ENCODE results near the gene EIF5AL1.

The EIF5AL1 gene

DNA sequence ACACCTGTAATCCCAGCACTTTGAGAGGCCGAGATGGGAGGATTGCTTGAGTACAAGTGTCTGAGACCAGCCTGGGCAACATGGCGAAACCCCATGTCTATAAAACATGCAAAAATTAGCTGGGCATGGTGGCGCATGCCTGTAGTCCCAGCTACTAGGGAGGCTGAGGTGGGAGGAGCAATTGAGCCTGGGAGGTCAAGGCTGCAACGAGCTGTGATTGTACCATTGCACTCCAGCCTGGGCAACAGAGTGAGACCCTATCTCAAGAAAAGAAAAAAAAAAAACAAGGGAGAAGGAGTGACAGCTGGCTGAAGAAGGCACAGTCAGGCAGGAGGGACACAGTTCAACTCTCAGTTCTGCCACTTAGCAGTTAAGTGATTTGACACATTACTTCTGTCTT, 40.6 kb upstream of the EIF5AL1 start:
- no peaks in the 10 kb centered on the region for H3K27me3 ChIP-seq (ENCODE audit: insufficient read depth, low read length)
- no peak overlapping the region for H3K4me3 ChIP-seq (ENCODE audit: low read depth, low read length, poor library complexity, severe bottlenecking)
- H4K20me1 ChIP-seq (ENCODE audit: insufficient read depth, low read length), result no peaks in the 10 kb centered on the region
- no peak overlapping the region for H3K9ac ChIP-seq (ENCODE audit: low read length)
- no peak overlapping the region for H3K4me2 ChIP-seq (ENCODE audit: low read length)
- H3K9me2 ChIP-seq (ENCODE audit: low read depth, low read length), result no peaks in the 10 kb centered on the region
- H3K4me1 ChIP-seq (ENCODE audit: insufficient read depth, low read length, severe bottlenecking), result no peaks in the 10 kb centered on the region
- H3F3A ChIP-seq (ENCODE audit: insufficient read depth, low read length), result no peaks in the 10 kb centered on the region
- no peak for TF ChIP-seq EZH2 (IDR thresholded peaks at IDR 0.05; ENCODE audit: borderline replicate concordance, low read length)
- TF ChIP-seq, protein P1, sequence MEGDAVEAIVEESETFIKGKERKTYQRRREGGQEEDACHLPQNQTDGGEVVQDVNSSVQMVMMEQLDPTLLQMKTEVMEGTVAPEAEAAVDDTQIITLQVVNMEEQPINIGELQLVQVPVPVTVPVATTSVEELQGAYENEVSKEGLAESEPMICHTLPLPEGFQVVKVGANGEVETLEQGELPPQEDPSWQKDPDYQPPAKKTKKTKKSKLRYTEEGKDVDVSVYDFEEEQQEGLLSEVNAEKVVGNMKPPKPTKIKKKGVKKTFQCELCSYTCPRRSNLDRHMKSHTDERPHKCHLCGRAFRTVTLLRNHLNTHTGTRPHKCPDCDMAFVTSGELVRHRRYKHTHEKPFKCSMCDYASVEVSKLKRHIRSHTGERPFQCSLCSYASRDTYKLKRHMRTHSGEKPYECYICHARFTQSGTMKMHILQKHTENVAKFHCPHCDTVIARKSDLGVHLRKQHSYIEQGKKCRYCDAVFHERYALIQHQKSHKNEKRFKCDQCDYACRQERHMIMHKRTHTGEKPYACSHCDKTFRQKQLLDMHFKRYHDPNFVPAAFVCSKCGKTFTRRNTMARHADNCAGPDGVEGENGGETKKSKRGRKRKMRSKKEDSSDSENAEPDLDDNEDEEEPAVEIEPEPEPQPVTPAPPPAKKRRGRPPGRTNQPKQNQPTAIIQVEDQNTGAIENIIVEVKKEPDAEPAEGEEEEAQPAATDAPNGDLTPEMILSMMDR (IDR thresholded peaks at IDR 0.05; ENCODE audit: low read length), result no peak
- no peak overlapping the region for H2AFZ ChIP-seq (ENCODE audit: low read length)
- no peak overlapping the region for H3K27ac ChIP-seq (ENCODE audit: low read depth, low read length, poor library complexity, severe bottlenecking)
- H3K9me3 ChIP-seq (ENCODE audit: low read length), result no peaks in the 10 kb centered on the region
- H3K36me3 ChIP-seq (ENCODE audit: insufficient read depth, low read length), result no peaks in the 10 kb centered on the region
- H3K79me2 ChIP-seq (ENCODE audit: insufficient read depth, low read length), result no peaks in the 10 kb centered on the region

DNA sequence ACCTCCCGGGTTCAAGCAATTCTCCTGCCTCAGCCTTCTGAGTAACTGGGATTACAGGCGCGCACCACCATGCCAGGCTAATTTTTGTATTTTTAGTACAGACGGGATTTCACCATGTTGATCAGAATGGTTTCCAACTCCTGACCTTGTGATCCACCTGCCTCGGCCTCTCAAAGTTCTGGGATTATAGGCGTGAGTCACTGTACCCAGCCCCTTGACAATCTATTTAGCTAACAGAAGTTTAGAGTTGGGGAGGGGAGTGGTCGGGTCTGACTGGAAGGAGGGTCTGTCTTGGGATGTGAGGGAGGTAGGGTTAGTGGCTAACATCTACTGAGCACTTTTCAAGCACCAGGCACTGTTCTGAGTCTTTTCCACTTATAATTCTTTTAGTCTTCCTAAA, 39.9 kb upstream of the EIF5AL1 start:
- Histone ChIP-seq H4K20me1 (ENCODE audit: insufficient read depth, low read length) (no peaks in the 10 kb centered on the region), H3K4me3 (ENCODE audit: low read depth, low read length, poor library complexity, severe bottlenecking) (no peak overlapping the region), H3K36me3 (ENCODE audit: insufficient read depth, low read length) (no peaks in the 10 kb centered on the region), H3K27me3 (ENCODE audit: insufficient read depth, low read length) (no peaks in the 10 kb centered on the region), H3K4me2 (ENCODE audit: low read length) (no peak overlapping the region), H3K9me3 (ENCODE audit: low read length) (no peaks in the 10 kb centered on the region), H2AFZ (ENCODE audit: low read length) (no peak overlapping the region), H3K9ac (ENCODE audit: low read length) (no peak overlapping the region), H3K9me2 (ENCODE audit: low read depth, low read length) (no peaks in the 10 kb centered on the region), H3K79me2 (ENCODE audit: insufficient read depth, low read length) (no peaks in the 10 kb centered on the region), H3F3A (ENCODE audit: insufficient read depth, low read length) (no peaks in the 10 kb centered on the region), H3K27ac (ENCODE audit: low read depth, low read length, poor library complexity, severe bottlenecking) (no peak overlapping the region), H3K4me1 (ENCODE audit: insufficient read depth, low read length, severe bottlenecking) (no peaks in the 10 kb centered on the region)
- no peak for TF ChIP-seq EZH2 (IDR thresholded peaks at IDR 0.05; ENCODE audit: borderline replicate concordance, low read length)
- TF ChIP-seq, protein P1 (IDR thresholded peaks at IDR 0.05; ENCODE audit: low read length), result no peak

GRCh38 chr10:79472951-79473350, 39.4 kb upstream of the EIF5AL1 start:
- no peak overlapping the region for H3K4me3 ChIP-seq (ENCODE audit: low read depth, low read length, poor library complexity, severe bottlenecking)
- no peak overlapping the region for H3K27ac ChIP-seq (ENCODE audit: low read depth, low read length, poor library complexity, severe bottlenecking)
- H4K20me1 ChIP-seq (ENCODE audit: insufficient read depth, low read length), result no peaks in the 10 kb centered on the region
- no peak overlapping the region for H2AFZ ChIP-seq (ENCODE audit: low read length)
- H3K27me3 ChIP-seq (ENCODE audit: insufficient read depth, low read length), result no peaks in the 10 kb centered on the region
- H3K79me2 ChIP-seq (ENCODE audit: insufficient read depth, low read length), result no peaks in the 10 kb centered on the region
- H3K9ac ChIP-seq (ENCODE audit: low read length), result no peak overlapping the region
- no peaks in the 10 kb centered on the region for H3K4me1 ChIP-seq (ENCODE audit: insufficient read depth, low read length, severe bottlenecking)
- H3K4me2 ChIP-seq (ENCODE audit: low read length), result no peak overlapping the region
- H3F3A ChIP-seq (ENCODE audit: insufficient read depth, low read length), result no peaks in the 10 kb centered on the region
- H3K9me2 ChIP-seq (ENCODE audit: low read depth, low read length), result no peaks in the 10 kb centered on the region
- H3K36me3 ChIP-seq (ENCODE audit: insufficient read depth, low read length), result no peaks in the 10 kb centered on the region
- TF ChIP-seq EZH2 (IDR thresholded peaks at IDR 0.05; ENCODE audit: borderline replicate concordance, low read length), result no peak
- TF ChIP-seq, protein P1 (IDR thresholded peaks at IDR 0.05; ENCODE audit: low read length), result no peak
- no peaks in the 10 kb centered on the region for H3K9me3 ChIP-seq (ENCODE audit: low read length)

Data from OCI-LY1 (cell line).